Kidney tubule cell (primary cell): ENCODE measurements around the gene FCN2.

Source experiments
- DNase-seq: peaks from one replicate; pipeline ENCODE4 v3.0.0-alpha.2; 2018; ENCODE audit warnings: low spot score

FCN2 gene

DNA sequence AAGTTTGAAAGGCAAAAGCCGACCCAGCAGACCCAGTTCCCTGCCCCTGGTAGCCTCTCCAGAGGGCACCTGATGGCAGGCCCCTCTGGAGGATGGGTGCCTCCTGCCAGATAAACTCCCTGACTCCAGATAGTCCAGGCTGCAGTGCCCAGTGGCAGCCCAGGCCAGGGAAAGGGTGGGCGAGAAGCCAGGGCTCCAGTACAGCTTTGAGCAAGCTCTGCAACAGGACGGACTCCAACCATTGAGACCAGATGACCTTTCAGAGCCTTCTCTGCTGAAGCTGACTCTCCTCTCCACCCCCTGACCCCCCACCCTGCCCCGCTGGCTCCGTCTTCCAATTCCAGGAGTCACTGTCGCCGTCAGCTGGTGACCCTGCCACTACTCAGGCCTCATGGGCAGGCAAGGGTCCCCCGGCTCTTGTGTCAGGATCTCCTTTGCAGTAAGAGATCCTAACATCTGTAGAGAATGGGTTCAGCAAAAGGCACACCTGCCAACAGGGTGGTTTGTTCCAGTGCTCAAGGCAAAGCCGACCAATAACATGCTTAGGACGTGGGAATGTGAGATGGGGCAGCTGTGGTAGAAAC is 52.6 kb downstream of the FCN2 start:
- DNase-seq = no peak

DNA sequence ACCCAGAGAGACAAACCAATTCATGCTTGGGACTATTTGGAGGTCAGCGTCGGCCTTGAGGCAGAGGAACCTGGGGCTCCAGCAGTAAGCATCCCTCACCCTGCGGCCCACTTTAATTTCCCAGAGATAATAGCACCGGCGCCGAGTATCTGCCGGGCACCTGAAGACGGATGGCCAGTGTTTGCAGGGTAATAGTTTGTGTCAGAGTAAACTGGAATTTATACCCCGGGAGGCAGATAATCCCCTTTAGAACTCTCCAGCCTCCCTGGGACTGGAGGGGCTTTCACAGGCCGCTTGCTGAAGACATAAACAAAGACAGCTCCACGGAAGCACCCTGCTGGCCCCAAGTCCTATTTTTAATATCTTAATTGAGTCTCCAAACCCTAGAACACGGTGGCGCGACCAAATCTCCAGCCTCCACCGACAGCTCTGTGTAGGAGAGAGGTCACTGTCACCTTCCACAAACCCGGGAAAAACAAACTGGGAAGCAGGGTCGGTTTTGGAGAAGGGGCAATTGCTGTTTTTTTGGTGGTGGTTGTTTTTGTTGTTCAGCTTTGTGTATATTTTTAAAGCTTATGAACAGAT is 54.5 kb downstream of the FCN2 start:
- no peak for DNase-seq

DNA sequence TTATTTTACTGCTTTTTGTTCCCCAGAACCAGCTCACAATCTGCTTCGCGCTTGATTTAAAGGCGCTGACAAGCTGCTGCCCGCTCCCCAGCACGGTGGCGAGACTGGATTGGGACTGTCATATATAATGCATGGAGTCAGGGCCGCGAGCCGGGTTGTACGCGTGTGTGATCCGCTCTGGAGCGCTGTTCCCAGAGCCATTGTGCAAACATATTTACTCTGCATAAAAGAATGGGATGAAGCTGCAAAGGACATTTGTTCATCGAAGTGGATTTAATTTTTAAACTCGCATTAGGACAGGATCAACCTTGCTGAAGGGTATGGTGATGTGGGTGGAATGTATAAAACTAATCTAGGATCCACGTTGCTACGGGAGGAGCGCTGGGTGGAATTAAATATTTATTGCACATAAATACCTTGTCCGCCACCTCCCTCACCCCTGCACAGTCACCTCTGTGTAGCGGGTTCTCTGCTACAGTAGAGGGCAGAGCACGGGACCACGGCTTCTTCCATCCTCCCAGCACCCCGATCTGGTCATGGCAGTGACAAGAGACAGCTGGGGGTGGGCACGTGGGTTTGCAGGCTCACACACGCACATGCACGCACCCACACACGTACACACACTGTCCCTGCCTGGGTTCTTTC is 55.2 kb downstream of the FCN2 start:
- DNase-seq = no peak

DNA sequence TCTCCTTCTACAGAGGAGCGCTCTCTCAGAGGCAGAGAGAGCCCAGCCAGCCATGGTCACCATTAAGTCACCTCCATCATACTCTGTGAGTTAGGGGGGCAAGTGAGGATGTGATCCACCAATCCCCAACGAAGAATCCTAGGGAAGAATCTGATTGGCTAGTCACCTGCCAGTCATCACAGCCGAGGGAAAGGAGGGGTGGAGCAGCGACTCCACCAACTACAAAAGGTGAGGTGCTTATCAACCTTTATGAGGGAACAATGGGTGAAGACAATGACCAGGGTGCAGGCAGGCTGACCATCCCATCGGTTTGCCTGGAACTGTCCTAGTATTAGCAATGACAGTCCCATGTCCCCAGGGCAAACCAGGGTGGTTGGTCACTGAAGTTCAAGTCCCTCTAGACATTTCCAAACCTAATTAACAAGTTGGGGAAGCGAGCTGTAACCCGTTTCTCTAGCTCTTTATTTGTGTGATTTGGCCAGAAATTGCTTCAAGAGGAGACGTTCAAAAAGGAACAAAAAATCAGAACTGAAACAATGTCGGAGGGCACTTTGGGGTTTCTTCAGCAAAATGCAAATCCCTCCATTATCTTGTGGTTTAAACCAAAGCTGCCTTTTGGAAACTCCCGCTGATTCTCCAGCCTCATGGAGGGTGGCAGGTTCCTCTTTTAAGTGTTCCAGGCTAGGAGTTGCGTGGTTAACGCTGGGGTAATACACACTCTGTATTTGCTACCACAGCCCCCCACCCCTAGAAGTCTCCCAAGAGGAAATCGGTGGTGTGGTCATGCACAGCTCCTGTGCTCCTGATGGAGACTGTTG is 55.9 kb downstream of the FCN2 start:
- no peak for DNase-seq
